Spleen (tissue), 11 donors: ENCODE results near the gene GJC2. TPM values are rescaled to one million over a fixed set of nuclear protein-coding genes. Genes with fewer than 3 reads are reported as not detected.

Experiments used
- DNase-seq: peaks from one replicate; pipeline ENCODE4 v3.0.0-alpha.2; 2020
- H3K27ac ChIP-seq, 8 donors: fragments of 200-600 bp; sonication (generic) in 7 of 8; 1 replicate in 4 of 8; 2 replicates in 4 of 8; pipeline versions ENCODE4 v1.5.0 to v1.8.0; 2016 to 2021; ENCODE audit warnings: inconsistent platforms in 4 of 8, mild to moderate bottlenecking in 4 of 8, moderate library complexity in 1 of 8
- H3K27me3 ChIP-seq, 7 donors: fragments of 200-600 bp; sonication (generic) in 6 of 7; replicated peaks in 1 of 7; 1 replicate in 4 of 7; 2 replicates in 3 of 7; pipeline versions ENCODE4 v1.5.0 to v1.8.0; 2016 to 2021; ENCODE audit warnings: inconsistent platforms in 3 of 7, mild to moderate bottlenecking in 1 of 7
- H3K36me3 ChIP-seq, 6 donors: fragments of 200-600 bp; sonication (generic) in 5 of 6; 1 replicate in 4 of 6; 2 replicates in 2 of 6; pipeline versions ENCODE4 v1.5.0 to v1.8.0; 2016 to 2021; ENCODE audit warnings: inconsistent platforms in 2 of 6
- H3K4me1 ChIP-seq, 6 donors: fragments of 200-600 bp; sonication (generic) in 5 of 6; 1 replicate in 3 of 6; 2 replicates in 3 of 6; pipeline versions ENCODE4 v1.5.0 to v1.8.0; 2016 to 2021; ENCODE audit warnings: inconsistent platforms in 3 of 6
- H3K4me3 ChIP-seq, 8 donors: fragments of 200-600 bp; sonication (generic) in 7 of 8; 1 replicate in 4 of 8; 2 replicates in 4 of 8; pipeline versions ENCODE4 v1.5.0 to v1.8.0; 2016 to 2021; ENCODE audit warnings: inconsistent platforms in 4 of 8, mild to moderate bottlenecking in 4 of 8, moderate library complexity in 2 of 8
- H3K9me3 ChIP-seq, 8 donors: fragments of 200-600 bp; sonication (generic) in 7 of 8; 1 replicate in 4 of 8; 2 replicates in 4 of 8; pipeline versions ENCODE4 v1.5.0 to v1.8.0; 2016 to 2021; ENCODE audit warnings: inconsistent platforms in 4 of 8
- POLR2A ChIP-seq, 3 donors: fragments of 450-650 bp; IDR thresholded peaks; one replicate each; pipeline ENCODE4 v1.5.1; 2017; ENCODE audit warnings: antibody characterized with exemption in 3 of 3, mild to moderate bottlenecking in 1 of 3
- POLR2AphosphoS5 ChIP-seq, 3 donors: sonication (generic); formaldehyde crosslinking; IDR thresholded peaks; one replicate each; pipeline ENCODE4 v1.5.1; 2017; ENCODE audit warnings: antibody characterized with exemption in 3 of 3
- WGBS, 5 donors: extraction: QIAGEN DNeasy Blood & Tissue Kit in 3 of 5; methylation state at CpG; one replicate each; pipeline versions ENCODE4 v1.1.5 to v1.1.7; 2013 to 2018; 5-methylcytosine and 5-hydroxymethylcytosine counted together
- intact Hi-C: fragments of 100-400 bp; cut with DNase I; formaldehyde crosslinking; loops from one replicate; pipeline ENCODE4 v1.15.0; 2023; ENCODE audit warnings: low total_unique reads
- polyA plus RNA-seq, 3 donors: library from polyadenylated mRNA; stranded (reverse); fragments of 200-250 nt; gene quantifications; one replicate each; pipeline ENCODE4 v1.2.1, GENCODE V29; 2013
- total RNA-seq, 7 donors: library from RNA; depleted of rRNA in 3 of 7; stranded (reverse); fragments of >200 nt in 3 of 7; fragmentation: NEBNext Ultra II Directional in 4 of 7; extraction: Animal tissue kit (Norgen Biotek cat#: 25700) in 4 of 7; gene quantifications; one replicate each; pipeline versions ENCODE4 v1.1.0 to v1.2.1, GENCODE V29; 2016 to 2021
- TF ChIP-seq, protein P1 (sequence below), 11 experiments: fragments of 200-600 bp in 7 of 11; fragments of 450-650 bp in 4 of 11; sonication (generic) in 4 of 11; IDR thresholded peaks in 8 of 11; conservative IDR thresholded peaks in 3 of 11; 1 replicate in 7 of 11; 2 replicates in 4 of 11; pipeline versions ENCODE4 v1.4.0 to v1.8.0; 2016 to 2021; ENCODE audit warnings: antibody characterized with exemption in 11 of 11, inconsistent platforms in 4 of 11, mild to moderate bottlenecking in 1 of 11
- donor health status: healthy with polysubstance abuse.
- donor health status: DM: no; HTN: no; CAD: no; lungs with moderate emphysema.
- donor health status: DM: no; HTN: no; CAD: no.
- donor health status: Bipolar disorder and iron deficiency.
- donor health status: healthy.
- donor health status: DM: no; HTN: no; CAD: no.
- donor health status: DM: yes; HTN: yes; CAD: no.

Gene GJC2
- total and polyA plus RNA-seq, 10 donors, result 0.35 to 3.5 (median 1.3) TPM

GRCh38 chr1:228154021-228154669, 4.4 kb downstream of the GJC2 start:
- DNase-seq, result peak; percentile 32
- H3K4me1 ChIP-seq, result peaks cover 2 to 50% (median 32%) of the 10 kb centered on the region in 6 donors
- no peak overlapping the region for H3K27ac ChIP-seq
- intact Hi-C loops, result no loop called here
- WGBS, 5 donors, result 87 to 98% (median 93%) methylated on average over 7 to 11 of the region's 11 CpGs
- peaks cover 0 to 14% (median 6%) of the 10 kb centered on the region in 6 donors for H3K36me3 ChIP-seq
- no peak overlapping the region for H3K4me3 ChIP-seq
- peaks cover 0 to 19% (median 0%) of the 10 kb centered on the region in 7 donors for H3K27me3 ChIP-seq
- TF ChIP-seq POLR2AphosphoS5 (IDR thresholded peaks at IDR 0.05) (no peak), POLR2A (IDR thresholded peaks at IDR 0.05) (no peak)
- TF ChIP-seq, protein P1, sequence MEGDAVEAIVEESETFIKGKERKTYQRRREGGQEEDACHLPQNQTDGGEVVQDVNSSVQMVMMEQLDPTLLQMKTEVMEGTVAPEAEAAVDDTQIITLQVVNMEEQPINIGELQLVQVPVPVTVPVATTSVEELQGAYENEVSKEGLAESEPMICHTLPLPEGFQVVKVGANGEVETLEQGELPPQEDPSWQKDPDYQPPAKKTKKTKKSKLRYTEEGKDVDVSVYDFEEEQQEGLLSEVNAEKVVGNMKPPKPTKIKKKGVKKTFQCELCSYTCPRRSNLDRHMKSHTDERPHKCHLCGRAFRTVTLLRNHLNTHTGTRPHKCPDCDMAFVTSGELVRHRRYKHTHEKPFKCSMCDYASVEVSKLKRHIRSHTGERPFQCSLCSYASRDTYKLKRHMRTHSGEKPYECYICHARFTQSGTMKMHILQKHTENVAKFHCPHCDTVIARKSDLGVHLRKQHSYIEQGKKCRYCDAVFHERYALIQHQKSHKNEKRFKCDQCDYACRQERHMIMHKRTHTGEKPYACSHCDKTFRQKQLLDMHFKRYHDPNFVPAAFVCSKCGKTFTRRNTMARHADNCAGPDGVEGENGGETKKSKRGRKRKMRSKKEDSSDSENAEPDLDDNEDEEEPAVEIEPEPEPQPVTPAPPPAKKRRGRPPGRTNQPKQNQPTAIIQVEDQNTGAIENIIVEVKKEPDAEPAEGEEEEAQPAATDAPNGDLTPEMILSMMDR (IDR thresholded peaks at IDR 0.05 in 8 of 11, conservative IDR thresholded peaks at IDR 0.05 in 3 of 11), result no peak
- no peaks in the 10 kb centered on the region for H3K9me3 ChIP-seq

DNA sequence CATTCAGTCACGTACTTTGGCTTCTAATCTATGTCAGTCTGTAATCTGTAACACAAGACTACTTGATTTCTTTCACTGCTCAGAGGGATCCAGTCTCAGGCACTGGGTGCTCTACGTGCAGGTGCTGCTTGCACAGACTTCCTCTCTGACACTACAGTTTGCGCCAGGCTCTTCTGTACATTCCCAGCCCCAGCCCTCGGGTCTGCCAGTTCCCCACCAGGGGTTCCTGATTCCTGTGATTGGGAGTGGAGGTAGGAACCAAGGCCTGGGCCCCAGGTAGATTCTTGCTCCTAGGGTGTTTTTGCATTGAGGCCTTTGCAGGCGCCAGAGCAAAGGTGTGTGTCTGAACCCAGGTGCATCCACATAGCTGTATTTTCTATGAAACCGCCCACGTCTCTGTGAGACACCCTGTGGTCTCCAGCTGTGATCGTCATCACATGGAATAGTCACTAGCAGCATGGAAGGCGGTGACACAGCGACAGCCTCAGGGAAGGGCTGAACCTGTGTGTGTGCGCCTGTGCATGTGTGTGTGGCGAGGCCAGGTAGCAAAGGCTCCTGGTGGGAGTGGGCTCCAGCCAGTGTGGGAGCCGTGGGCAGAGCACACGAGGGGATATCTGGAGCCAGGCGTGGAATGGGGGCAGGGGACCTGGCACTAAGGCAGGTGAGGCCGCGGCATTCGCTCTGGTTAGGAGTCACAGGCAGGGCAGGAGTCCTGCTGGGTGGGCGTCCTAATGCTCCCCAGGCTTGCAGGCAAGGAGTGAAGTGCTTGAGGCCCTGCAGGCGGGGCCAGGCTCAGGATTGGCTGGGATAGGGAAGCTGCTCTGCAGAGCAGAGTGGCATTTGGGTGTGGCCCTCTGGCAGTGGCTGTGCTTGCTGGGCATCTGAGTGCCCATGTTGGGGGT, 5.2 kb downstream of the GJC2 start:
- Histone ChIP-seq H3K4me3 (no peak overlapping the region), H3K36me3 (peaks cover 0 to 7% (median 1%) of the 10 kb centered on the region in 6 donors), H3K27ac (no peak overlapping the region), H3K9me3 (no peaks in the 10 kb centered on the region), H3K27me3 (peaks cover 0 to 19% (median 0%) of the 10 kb centered on the region in 7 donors), H3K4me1 (peaks cover 0 to 43% (median 27%) of the 10 kb centered on the region in 6 donors)
- peak; percentile 65 for DNase-seq
- TF ChIP-seq, protein P1 (IDR thresholded peaks at IDR 0.05 in 8 of 11, conservative IDR thresholded peaks at IDR 0.05 in 3 of 11), result no peak
- TF ChIP-seq POLR2A (IDR thresholded peaks at IDR 0.05) (no peak), POLR2AphosphoS5 (IDR thresholded peaks at IDR 0.05) (no peak)
- 80 to 85% (median 81%) methylated on average over 19 to 20 of the region's 20 CpGs for WGBS, 5 donors
- intact Hi-C loops, result no loop called here

GRCh38 chr1:228155596-228156514, 6.1 kb downstream of the GJC2 start:
- 75 to 82% (median 79%) methylated on average over 12 to 16 of the region's 16 CpGs for WGBS, 5 donors
- H3K27ac ChIP-seq, result no peak overlapping the region
- intact Hi-C loops, result no loop called here
- H3K4me3 ChIP-seq, result no peak overlapping the region
- peaks cover 0 to 19% (median 0%) of the 10 kb centered on the region in 7 donors for H3K27me3 ChIP-seq
- TF ChIP-seq, protein P1 (IDR thresholded peaks at IDR 0.05 in 8 of 11, conservative IDR thresholded peaks at IDR 0.05 in 3 of 11), result no peak
- TF ChIP-seq POLR2A (IDR thresholded peaks at IDR 0.05), result no peak
- TF ChIP-seq POLR2AphosphoS5 (IDR thresholded peaks at IDR 0.05), result no peak
- peaks cover 0 to 33% (median 23%) of the 10 kb centered on the region in 6 donors for H3K4me1 ChIP-seq
- no peaks in the 10 kb centered on the region for H3K36me3 ChIP-seq
- DNase-seq, result peak; percentile 51
- H3K9me3 ChIP-seq, result no peaks in the 10 kb centered on the region
